GM12892 (cell line): ENCODE measurements around the gene ADAT3.

Experiments
- DNase-seq: peaks from one replicate; pipeline ENCODE4 v3.0.0; 2011; ENCODE audit not compliant: insufficient read length
- FAIRE-seq: peaks from 2 replicates; lab custom pipeline; 2011; peaks lifted over from hg19 to GRCh38; lab: Jason Lieb, UNC
- POLR2A ChIP-seq: IDR thresholded peaks from 2 replicates; pipeline ENCODE4 v1.6.1; 2011; ENCODE audit warnings: low read depth, low read length, control low read depth
- POLR2AphosphoS5 ChIP-seq: IDR thresholded peaks from 2 replicates; pipeline ENCODE4 v1.6.1; 2011; ENCODE audit warnings: low read depth, low read length, control low read depth
- TAF1 ChIP-seq: IDR thresholded peaks from 2 replicates; pipeline ENCODE4 v1.6.1; 2011; ENCODE audit warnings: low read depth, mild to moderate bottlenecking, control low read depth, low read length, borderline replicate concordance

The ADAT3 gene

GRCh38 chr19:1911995-1912394 is 6.8 kb downstream of the ADAT3 start:
- DNase-seq (no peak), FAIRE-seq (no peak)
- TF ChIP-seq TAF1, result no peak
- TF ChIP-seq POLR2A, result no peak
- TF ChIP-seq POLR2AphosphoS5, result no peak

GRCh38 chr19:1912760-1913505 is 7.7 kb downstream of the ADAT3 start:
- TF ChIP-seq POLR2A (no peak), POLR2AphosphoS5 (no peak), TAF1 (no peak)
- no peak for FAIRE-seq
- DNase-seq, result no peak

DNA sequence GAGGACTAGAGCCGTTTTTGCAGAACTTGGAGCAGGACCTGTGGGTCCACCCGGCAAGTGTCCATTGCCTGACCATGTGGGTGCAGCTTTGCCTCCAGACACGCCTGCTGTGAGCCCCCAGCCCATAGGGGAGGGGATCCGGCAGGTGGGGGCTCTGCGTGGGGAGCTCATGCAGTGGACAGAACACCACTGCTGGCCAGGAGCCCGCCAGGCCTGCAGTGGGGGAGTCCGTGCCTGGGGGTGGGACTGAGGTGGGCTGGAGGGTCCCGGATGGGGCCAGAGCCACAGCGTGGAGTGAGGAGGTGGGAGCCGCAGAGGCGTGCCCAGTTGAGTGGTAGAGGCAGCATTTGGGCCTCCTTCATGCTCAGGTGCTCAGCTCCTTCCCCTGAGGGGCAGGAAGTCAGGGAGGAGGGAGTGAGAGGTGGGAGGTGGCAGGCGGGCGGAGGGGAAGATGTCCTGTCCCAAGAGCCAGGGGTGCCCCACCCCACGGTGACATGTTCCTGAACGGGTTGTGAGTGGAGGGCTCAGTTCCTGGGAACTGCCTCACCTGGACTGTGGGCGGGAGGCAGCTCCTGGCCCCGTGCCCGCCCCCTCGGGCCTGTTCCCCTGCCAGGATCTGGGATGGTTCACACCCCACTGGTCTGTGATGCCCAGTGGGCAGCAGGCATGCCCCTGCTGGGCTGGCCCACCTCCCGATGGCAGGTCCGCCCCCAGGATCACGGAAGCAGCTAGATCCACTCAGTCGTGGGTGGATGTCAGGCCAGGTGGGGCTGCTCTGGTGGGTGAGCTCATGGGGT is 8.8 kb downstream of the ADAT3 start:
- FAIRE-seq (no peak), DNase-seq (no peak)
- no peak for TF ChIP-seq POLR2A
- TF ChIP-seq POLR2AphosphoS5, result no peak
- no peak for TF ChIP-seq TAF1

DNA sequence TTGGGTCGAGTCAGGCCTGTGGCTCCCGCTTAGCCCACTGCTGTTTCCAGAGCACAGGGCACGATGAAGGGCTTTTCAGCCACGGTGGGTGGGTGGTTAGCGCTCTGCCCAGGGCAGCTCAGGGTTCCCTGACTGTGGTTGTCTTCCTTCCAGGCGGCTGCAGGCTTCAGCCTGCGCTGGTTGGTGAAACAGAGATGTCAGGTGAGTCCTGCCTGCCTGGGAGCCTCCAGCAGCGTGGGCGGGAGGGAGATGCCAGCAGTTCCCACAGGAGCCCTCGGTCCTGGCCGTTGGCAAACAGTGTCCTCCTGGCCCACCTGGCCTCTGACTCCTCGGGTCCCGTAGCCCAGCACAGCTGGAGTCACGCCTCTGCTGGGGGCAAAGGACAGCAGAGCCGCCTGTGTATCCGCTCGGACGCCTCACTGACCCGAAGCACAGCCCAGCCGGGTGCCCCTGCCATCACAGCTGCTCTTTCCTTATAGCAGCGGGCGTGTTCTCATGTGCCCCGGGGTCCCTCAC is 9.7 kb downstream of the ADAT3 start:
- FAIRE-seq (no peak), DNase-seq (no peak)
- TF ChIP-seq POLR2AphosphoS5, result no peak
- no peak for TF ChIP-seq POLR2A
- TF ChIP-seq TAF1, result no peak

- FAIRE-seq (no peak), DNase-seq (no peak)
- no peak for TF ChIP-seq POLR2AphosphoS5
Measured at GRCh38 chr19:1917146-1917545, 11.9 kb downstream of the ADAT3 start.

- no peak for FAIRE-seq
- DNase-seq, result no peak
- no peak for TF ChIP-seq TAF1
- TF ChIP-seq POLR2A, result no peak
- no peak for TF ChIP-seq POLR2AphosphoS5
Measured at GRCh38 chr19:1917926-1918325, 12.7 kb downstream of the ADAT3 start.

DNA sequence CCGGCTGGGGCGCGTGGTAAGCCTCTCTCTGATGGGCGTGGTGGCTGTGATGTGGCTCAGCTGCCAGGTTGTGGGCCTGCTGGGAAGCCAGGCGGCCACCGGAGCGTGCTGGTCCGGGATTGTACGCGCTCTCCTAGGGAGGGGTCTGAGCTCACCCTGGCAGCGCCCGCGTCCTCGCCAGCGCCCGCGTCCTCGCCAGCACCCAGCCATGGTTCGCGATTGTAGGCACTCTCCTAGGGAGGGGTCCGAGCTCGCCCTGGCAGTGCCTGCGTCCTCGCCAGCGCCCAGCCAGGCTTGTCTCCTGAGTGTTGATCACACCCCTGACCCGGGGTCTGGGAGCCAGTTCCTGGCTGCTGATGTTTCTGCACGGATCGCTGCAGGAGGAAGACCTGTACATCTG is 13.8 kb downstream of the ADAT3 start:
- no peak for TF ChIP-seq POLR2A
- TF ChIP-seq POLR2AphosphoS5, result no peak
- TF ChIP-seq TAF1, result no peak
- FAIRE-seq (no peak), DNase-seq (no peak)

DNA sequence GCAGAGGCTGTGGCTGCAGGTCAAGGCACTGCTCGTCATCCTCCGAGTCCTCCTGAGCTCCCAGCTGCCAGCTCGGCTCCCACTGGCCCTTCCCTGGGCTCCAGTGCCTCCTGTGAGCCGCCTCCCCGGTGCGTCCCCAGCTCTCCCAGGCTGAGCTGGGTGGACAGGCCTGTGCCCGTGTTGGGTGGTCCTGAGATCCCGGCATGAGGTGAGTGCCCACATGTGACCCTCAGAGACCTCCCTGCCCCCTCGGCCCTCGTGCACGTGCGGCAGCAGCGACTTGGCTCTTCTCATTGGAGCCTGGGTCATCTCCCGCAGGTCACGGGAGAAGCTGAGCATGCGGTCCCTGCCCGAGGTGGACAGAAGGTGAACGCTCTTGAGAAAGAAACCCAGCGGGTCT is 15.4 kb downstream of the ADAT3 start:
- no peak for FAIRE-seq
- no peak for DNase-seq
- TF ChIP-seq POLR2A, result no peak
- no peak for TF ChIP-seq POLR2AphosphoS5
- TF ChIP-seq TAF1, result no peak

GRCh38 chr19:1921326-1921725 is 16.1 kb downstream of the ADAT3 start:
- DNase-seq (no peak), FAIRE-seq (no peak)
- no peak for TF ChIP-seq POLR2AphosphoS5
- TF ChIP-seq TAF1, result no peak
- no peak for TF ChIP-seq POLR2A

DNA sequence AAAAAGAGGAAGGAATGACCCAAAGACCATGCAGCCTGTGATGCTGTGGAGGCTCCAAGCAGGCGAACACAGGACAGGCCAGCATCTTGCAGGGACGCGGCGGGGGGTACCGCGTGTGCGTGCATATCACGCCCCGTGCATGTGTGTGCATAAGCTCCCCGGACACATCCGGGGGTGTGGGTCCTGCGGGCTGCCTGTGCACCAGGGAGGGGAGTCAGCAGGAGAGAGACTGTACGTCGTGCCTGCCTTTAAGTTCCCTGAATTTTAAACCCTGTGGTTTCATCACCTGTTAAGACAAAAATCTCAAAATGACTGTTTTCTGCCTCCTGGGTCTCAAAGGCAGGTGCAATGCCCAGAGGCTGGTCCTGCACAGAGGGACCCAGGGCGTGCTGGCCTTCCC is 16.6 kb downstream of the ADAT3 start:
- FAIRE-seq, result no peak
- TF ChIP-seq POLR2A, result no peak
- TF ChIP-seq TAF1, result no peak
- no peak for TF ChIP-seq POLR2AphosphoS5
- no peak for DNase-seq

GRCh38 chr19:1922803-1923202 is 17.6 kb downstream of the ADAT3 start:
- FAIRE-seq (no peak), DNase-seq (no peak)
- TF ChIP-seq POLR2AphosphoS5 (no peak), POLR2A (no peak), TAF1 (no peak)

DNA sequence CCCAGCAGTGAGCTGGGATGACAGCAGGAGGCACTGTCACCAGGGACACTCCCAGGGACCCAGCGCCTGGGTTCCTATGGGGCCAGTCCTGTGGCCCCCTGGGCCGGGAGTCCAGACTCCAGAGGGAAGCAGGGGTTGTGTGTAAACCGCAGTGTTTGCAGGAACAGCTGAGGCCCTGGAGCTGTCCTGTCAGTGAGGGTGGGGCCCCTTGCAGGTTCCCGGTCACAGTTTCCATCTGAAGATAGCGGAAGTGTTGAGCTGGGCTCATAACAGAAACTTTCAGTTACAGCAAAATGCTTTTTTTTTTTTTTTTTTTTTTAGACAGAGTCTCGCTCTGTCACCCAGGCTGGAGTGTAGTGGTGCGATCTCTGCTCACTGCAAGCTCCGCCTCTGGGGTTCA is 18.1 kb downstream of the ADAT3 start:
- DNase-seq (no peak), FAIRE-seq (no peak)
- no peak for TF ChIP-seq POLR2A
- no peak for TF ChIP-seq TAF1
- TF ChIP-seq POLR2AphosphoS5, result no peak
